ENCODE measurements around the gene COPG2.

GRCh38 chr7:130662426-130662825 lies 6.1 kb downstream of the COPG2 start:
- TF ChIP-seq, protein P1, sequence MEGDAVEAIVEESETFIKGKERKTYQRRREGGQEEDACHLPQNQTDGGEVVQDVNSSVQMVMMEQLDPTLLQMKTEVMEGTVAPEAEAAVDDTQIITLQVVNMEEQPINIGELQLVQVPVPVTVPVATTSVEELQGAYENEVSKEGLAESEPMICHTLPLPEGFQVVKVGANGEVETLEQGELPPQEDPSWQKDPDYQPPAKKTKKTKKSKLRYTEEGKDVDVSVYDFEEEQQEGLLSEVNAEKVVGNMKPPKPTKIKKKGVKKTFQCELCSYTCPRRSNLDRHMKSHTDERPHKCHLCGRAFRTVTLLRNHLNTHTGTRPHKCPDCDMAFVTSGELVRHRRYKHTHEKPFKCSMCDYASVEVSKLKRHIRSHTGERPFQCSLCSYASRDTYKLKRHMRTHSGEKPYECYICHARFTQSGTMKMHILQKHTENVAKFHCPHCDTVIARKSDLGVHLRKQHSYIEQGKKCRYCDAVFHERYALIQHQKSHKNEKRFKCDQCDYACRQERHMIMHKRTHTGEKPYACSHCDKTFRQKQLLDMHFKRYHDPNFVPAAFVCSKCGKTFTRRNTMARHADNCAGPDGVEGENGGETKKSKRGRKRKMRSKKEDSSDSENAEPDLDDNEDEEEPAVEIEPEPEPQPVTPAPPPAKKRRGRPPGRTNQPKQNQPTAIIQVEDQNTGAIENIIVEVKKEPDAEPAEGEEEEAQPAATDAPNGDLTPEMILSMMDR (IDR thresholded peaks at IDR 0.05) = no peak
- no peak for TF ChIP-seq EP300 (IDR thresholded peaks at IDR 0.05)
